NT2/D1 (cell line): ENCODE measurements around the gene ABCC3.

Experiments used
- SUZ12 ChIP-seq: IDR thresholded peaks from 2 replicates; pipeline ENCODE4 v1.6.1; 2011; ENCODE audit not compliant: insufficient read length, insufficient read depth; ENCODE audit errors: extremely low read depth
- YY1 ChIP-seq: IDR thresholded peaks from 2 replicates; pipeline ENCODE4 v1.6.1; 2011; ENCODE audit not compliant: insufficient read length, insufficient read depth
- ZNF274 ChIP-seq: IDR thresholded peaks from 2 replicates; pipeline ENCODE4 v1.6.1; 2011; ENCODE audit warnings: mild to moderate bottlenecking, low read depth, low read length

DNA sequence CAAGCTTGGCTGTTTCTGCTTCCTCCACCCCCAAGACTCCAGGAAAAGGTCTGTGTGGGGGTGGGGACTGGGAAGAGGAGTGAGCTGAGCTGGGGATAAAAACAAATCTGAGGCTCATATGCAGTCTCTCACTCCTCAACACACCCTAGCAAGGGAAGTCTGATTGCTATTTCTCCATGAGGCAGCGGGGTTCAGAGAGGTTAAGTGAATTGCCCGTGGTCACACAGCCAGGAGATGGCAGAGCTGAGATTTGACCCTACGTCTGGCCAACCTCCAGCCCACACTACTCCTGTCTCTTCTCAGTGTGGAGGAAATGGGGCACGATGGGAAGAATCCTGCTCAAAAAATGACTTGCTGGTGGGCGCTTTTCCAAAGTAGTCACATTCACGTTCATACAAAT is 4.8 kb upstream of the ABCC3 start:
- TF ChIP-seq ZNF274 (no peak), YY1 (no peak), SUZ12 (no peak)
